Measurements from ENCODE around the gene ONECUT3. TPM values are rescaled to one million over a fixed set of nuclear protein-coding genes. Genes with fewer than 3 reads are reported as not detected.

ONECUT3 gene
- total RNA-seq, 1 experiment from 2014 or later: not detected

- TF ChIP-seq CTCF (conservative IDR thresholded peaks at IDR 0.05) (no peak), EZH2 (IDR thresholded peaks at IDR 0.05; ENCODE audit: low read depth) (no peak)
- intact Hi-C loops (cut with micrococcal nuclease; ENCODE audit: unreplicated experiment): no loop called here
Observed at GRCh38 chr19:1773184-1773583, 19.9 kb downstream of the ONECUT3 start.

DNA sequence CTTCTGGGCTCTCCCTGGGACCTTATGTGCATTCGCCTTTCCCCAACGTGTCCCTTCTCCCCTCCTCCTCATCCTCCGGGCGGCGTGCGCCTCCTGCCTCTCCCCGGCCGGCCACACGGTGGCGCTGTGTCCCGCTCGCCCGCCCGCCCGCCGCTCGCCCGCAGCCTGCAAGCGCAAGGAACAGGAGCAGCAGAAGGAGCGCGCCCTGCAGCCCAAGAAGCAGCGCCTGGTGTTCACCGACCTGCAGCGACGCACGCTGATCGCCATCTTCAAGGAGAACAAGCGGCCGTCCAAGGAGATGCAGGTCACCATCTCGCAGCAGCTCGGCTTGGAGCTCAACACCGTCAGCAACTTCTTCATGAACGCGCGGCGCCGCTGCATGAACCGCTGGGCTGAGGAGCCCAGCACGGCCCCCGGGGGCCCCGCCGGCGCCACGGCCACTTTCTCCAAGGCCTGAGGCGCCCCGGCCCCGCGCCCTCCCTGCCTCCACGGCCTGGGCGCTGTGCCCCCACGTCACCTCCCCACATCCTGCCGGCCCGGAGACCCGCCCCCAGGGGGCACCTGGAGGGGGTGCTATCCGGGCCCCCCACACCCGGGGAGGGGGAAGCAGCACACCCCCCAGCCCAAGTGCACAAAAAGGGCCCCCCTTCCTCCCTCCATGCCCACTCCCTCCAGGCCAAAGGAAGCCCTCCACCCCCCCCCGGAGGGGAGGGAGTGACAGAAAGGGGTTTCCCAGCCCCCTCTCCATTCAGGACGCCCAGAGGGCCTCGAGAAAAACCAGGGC is 21.9 kb downstream of the ONECUT3 start:
- H3K4me3 ChIP-seq: no peak overlapping the region
- BruUV-seq (replicated peaks): no TSS peak
- no peaks in the 10 kb centered on the region for H3K9me3 ChIP-seq (ENCODE audit: insufficient read depth, low read depth)
- no peak overlapping the region for H3K4me2 ChIP-seq
- H3F3A ChIP-seq (ENCODE audit: insufficient read depth, low read depth): peaks cover 5% of the 10 kb centered on the region; the same call in 1 of the 2 replicates
- ChIA-PET POLR2A (ENCODE audit: unreplicated experiment) (no interaction called here), CTCF (no interaction called here)
- H3K27ac ChIP-seq: no peak overlapping the region
- no peaks in the 10 kb centered on the region for H3K9me2 ChIP-seq (ENCODE audit: insufficient read depth)
- DNase-seq: no peak
- no peaks in the 10 kb centered on the region for H4K20me1 ChIP-seq (ENCODE audit: insufficient read depth)
- no peaks in the 10 kb centered on the region for H3K4me1 ChIP-seq (replicated peaks; ENCODE audit: insufficient read depth)
- intact Hi-C loops (cut with micrococcal nuclease; ENCODE audit: unreplicated experiment): no loop called here
- no peaks in the 10 kb centered on the region for H3K27me3 ChIP-seq (ENCODE audit: insufficient read depth, low read depth)
- H2AFZ ChIP-seq: no peak overlapping the region
- no peaks in the 10 kb centered on the region for H3K79me2 ChIP-seq (ENCODE audit: low read depth)
- TF ChIP-seq CTCF (conservative IDR thresholded peaks at IDR 0.05) (peak; percentile 67), EZH2 (IDR thresholded peaks at IDR 0.05; ENCODE audit: low read depth) (no peak)
- no peaks in the 10 kb centered on the region for H3K36me3 ChIP-seq (ENCODE audit: low read depth)

More at GRCh38 chr19:1773184-1773583, 19.9 kb downstream of the ONECUT3 start:
- Histone ChIP-seq H3K27me3 (ENCODE audit: insufficient read depth, low read depth) (no peaks in the 10 kb centered on the region), H3K79me2 (ENCODE audit: low read depth) (no peaks in the 10 kb centered on the region), H3K36me3 (ENCODE audit: low read depth) (no peaks in the 10 kb centered on the region), H3K4me1 (replicated peaks; ENCODE audit: insufficient read depth) (no peaks in the 10 kb centered on the region), H3K27ac (peak overlapping the region; percentile 9; the same call in 1 of the 2 replicates), H2AFZ (no peak overlapping the region), H3K4me2 (peak overlapping the region; percentile 42), H3F3A (ENCODE audit: insufficient read depth, low read depth) (peaks cover 5% of the 10 kb centered on the region; the same call in 1 of the 2 replicates), H3K9me3 (ENCODE audit: insufficient read depth, low read depth) (no peaks in the 10 kb centered on the region), H3K9me2 (ENCODE audit: insufficient read depth) (no peaks in the 10 kb centered on the region), H4K20me1 (ENCODE audit: insufficient read depth) (no peaks in the 10 kb centered on the region), H3K4me3 (no peak overlapping the region)
- BruUV-seq (replicated peaks): no TSS peak
- ChIA-PET CTCF (interaction anchor here (0.5 to 0.6 kb wide), 2 partner anchors 13 to 651 kb away, joined by 3 to 7 read pairs; no protein-coding TSS in a partner anchor), POLR2A (ENCODE audit: unreplicated experiment) (interaction anchor here (0.6 kb wide), 2 partner anchors 42 to 453 kb away, joined by 3 to 10 read pairs; no protein-coding TSS in a partner anchor)
- DNase-seq: peak; percentile 37 to 83

DNA sequence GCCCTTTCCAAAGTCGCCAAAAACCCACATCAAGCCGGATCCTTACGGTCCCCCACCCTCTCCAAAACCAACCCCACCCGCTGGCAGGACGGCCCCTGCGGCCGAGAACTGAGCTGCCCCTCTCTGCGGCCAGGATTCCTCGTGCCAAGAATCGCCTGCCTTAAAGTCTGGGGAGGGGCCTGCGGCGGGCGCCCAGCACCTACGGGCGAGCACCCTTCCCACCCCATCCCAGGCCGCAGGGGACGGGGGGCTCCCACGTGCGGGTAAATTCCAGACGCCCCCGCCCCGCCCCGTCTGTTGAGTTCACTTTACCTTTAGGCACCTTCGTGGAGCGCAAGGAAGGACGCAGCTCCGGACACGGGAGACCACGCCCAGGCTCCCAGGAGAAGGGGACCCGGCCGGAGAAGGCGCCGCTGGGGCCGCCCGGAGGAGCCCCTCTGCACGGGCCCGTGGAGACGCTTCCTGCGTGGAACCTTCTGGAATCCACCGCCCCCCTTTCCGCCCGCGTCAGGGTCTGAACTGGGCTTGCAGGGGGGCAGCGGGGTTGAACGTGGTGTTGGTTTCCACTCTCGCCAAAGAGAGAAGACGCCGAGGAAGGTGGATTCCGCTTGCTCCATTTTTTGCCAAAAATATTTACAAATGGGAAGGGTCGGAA is 22.8 kb downstream of the ONECUT3 start:
- no peak for DNase-seq
- H4K20me1 ChIP-seq (ENCODE audit: insufficient read depth): no peaks in the 10 kb centered on the region
- H3K36me3 ChIP-seq (ENCODE audit: low read depth): no peaks in the 10 kb centered on the region
- POLR2A ChIA-PET (ENCODE audit: unreplicated experiment): no interaction called here
- no peaks in the 10 kb centered on the region for H3K9me3 ChIP-seq (ENCODE audit: insufficient read depth, low read depth)
- TF ChIP-seq CTCF (conservative IDR thresholded peaks at IDR 0.05) (no peak), EZH2 (IDR thresholded peaks at IDR 0.05; ENCODE audit: low read depth) (no peak)
- H3F3A ChIP-seq (ENCODE audit: insufficient read depth, low read depth): peaks cover 5% of the 10 kb centered on the region; the same call in 1 of the 2 replicates
- H3K9me2 ChIP-seq (ENCODE audit: insufficient read depth): no peaks in the 10 kb centered on the region
- H2AFZ ChIP-seq: no peak overlapping the region
- H3K79me2 ChIP-seq (ENCODE audit: low read depth): no peaks in the 10 kb centered on the region
- BruUV-seq (replicated peaks): no TSS peak
- no peak overlapping the region for H3K4me3 ChIP-seq
- CTCF ChIA-PET: no interaction called here
- no peaks in the 10 kb centered on the region for H3K27me3 ChIP-seq (ENCODE audit: insufficient read depth, low read depth)
- no peaks in the 10 kb centered on the region for H3K4me1 ChIP-seq (replicated peaks; ENCODE audit: insufficient read depth)
- intact Hi-C loops (cut with micrococcal nuclease; ENCODE audit: unreplicated experiment): no loop called here
- no peak overlapping the region for H3K27ac ChIP-seq
- H3K4me2 ChIP-seq: no peak overlapping the region

All from PC-9 (cell line).